GM23338 (cell line): Measurements from ENCODE around the gene GALNT14. TPM values are rescaled to one million over a fixed set of nuclear protein-coding genes. Genes with fewer than 3 reads are reported as not detected.
A peak's percentile ranks its signal among the peaks of the same experiment; 100 is the strongest.

Source experiments
- ATAC-seq: fragments of 200-7000 bp; cut with Tn5 transposase; 3 replicates; pipeline ENCODE4 v1.9.1; 2020
- DNase-seq: peaks from one replicate; pipeline ENCODE4 v3.0.0-alpha.2; 2015; ENCODE audit warnings: low spot score
- H2AFZ ChIP-seq: fragments of 200-600 bp; sonication (generic); 2 replicates; pipeline ENCODE4 v1.8.0; 2016; ENCODE audit warnings: antibody characterized with exemption, mild to moderate bottlenecking, moderate library complexity
- H3F3A ChIP-seq: fragments of 200-600 bp; sonication (generic); replicated peaks from 2 replicates; pipeline ENCODE4 v1.8.0; 2017; ENCODE audit warnings: antibody characterized with exemption, mixed run types, low read depth
- H3K27ac ChIP-seq: fragments of 200-600 bp; sonication (generic); 2 replicates; pipeline ENCODE4 v1.6.1; 2016; ENCODE audit warnings: low read depth
- H3K27me3 ChIP-seq: fragments of 200-600 bp; sonication (generic); 2 replicates; pipeline ENCODE4 v1.8.0; 2016; ENCODE audit warnings: mild to moderate bottlenecking, mixed run types, moderate library complexity; ENCODE audit not compliant: insufficient read depth
- H3K36me3 ChIP-seq: fragments of 200-600 bp; sonication (generic); 2 replicates; pipeline ENCODE4 v1.8.0; 2016; ENCODE audit warnings: mild to moderate bottlenecking; ENCODE audit not compliant: insufficient read depth
- H3K4me1 ChIP-seq: fragments of 200-600 bp; sonication (generic); 2 replicates; pipeline ENCODE4 v1.8.0; 2016; ENCODE audit warnings: mild to moderate bottlenecking, moderate library complexity; ENCODE audit not compliant: insufficient read depth
- H3K4me2 ChIP-seq: fragments of 200-600 bp; sonication (generic); 2 replicates; pipeline ENCODE4 v1.7.1; 2017; ENCODE audit warnings: mixed run types
- H3K4me3 ChIP-seq: fragments of 200-600 bp; sonication (generic); 2 replicates; pipeline ENCODE4 v1.6.1; 2016; ENCODE audit warnings: mixed run types
- H3K79me2 ChIP-seq: fragments of 200-600 bp; sonication (generic); replicated peaks from 2 replicates; pipeline ENCODE4 v1.8.0; 2017; ENCODE audit warnings: mild to moderate bottlenecking; ENCODE audit not compliant: insufficient read depth
- H3K9me2 ChIP-seq: fragments of 200-600 bp; sonication (generic); 2 replicates; pipeline ENCODE4 v1.8.0; 2017; ENCODE audit not compliant: insufficient read depth
- H4K20me1 ChIP-seq: fragments of 200-600 bp; sonication (generic); replicated peaks from 2 replicates; pipeline ENCODE4 v1.8.0; 2017; ENCODE audit warnings: mild to moderate bottlenecking; ENCODE audit not compliant: insufficient read depth
- H3K27ac Mint-ChIP-seq: 2 replicates; pipeline ENCODE4 v1.8.0; 2020; ENCODE audit warnings: inconsistent platforms, mild to moderate bottlenecking, moderate library complexity, mixed read lengths
- H3K27me3 Mint-ChIP-seq: 3 replicates; pipeline ENCODE4 v1.8.0; 2022; ENCODE audit warnings: low read depth, mild to moderate bottlenecking, moderate library complexity, mixed read lengths, inconsistent platforms; ENCODE audit not compliant: insufficient read depth, poor library complexity
- H3K36me3 Mint-ChIP-seq: 3 replicates; pipeline ENCODE4 v1.8.0; 2021; ENCODE audit warnings: low read depth, mild to moderate bottlenecking, inconsistent platforms, moderate library complexity, mixed read lengths
- H3K4me1 Mint-ChIP-seq: 3 replicates; pipeline ENCODE4 v1.8.0; 2020; ENCODE audit warnings: mild to moderate bottlenecking, inconsistent platforms, mixed read lengths
- H3K4me3 Mint-ChIP-seq: 3 replicates; pipeline ENCODE4 v1.8.0; 2021; ENCODE audit warnings: moderate library complexity, mild to moderate bottlenecking, inconsistent platforms, mixed read lengths
- H3K9me3 Mint-ChIP-seq: 3 replicates; pipeline ENCODE4 v1.8.0; 2020; ENCODE audit warnings: moderate library complexity, mild to moderate bottlenecking, inconsistent platforms, mixed read lengths
- CREB1 ChIP-seq: fragments of 250-450 bp; sonication (Bioruptor Pico); IDR thresholded peaks from 2 replicates; pipeline ENCODE4 v1.5.0; 2020; ENCODE audit warnings: low read depth, mild to moderate bottlenecking, moderate library complexity
- CTCF ChIP-seq, 2 experiments: fragments of 200-600 bp in 1 of 2; sonication (generic) in 1 of 2; conservative IDR thresholded peaks; 2 replicates each; pipeline versions ENCODE4 v1.5.1 to v1.6.1; 2016 to 2017; ENCODE audit warnings: antibody characterized with exemption in 2 of 2, low read depth in 2 of 2, mild to moderate bottlenecking in 2 of 2, moderate library complexity in 1 of 2
- ETS1 ChIP-seq: IDR thresholded peaks from 2 replicates; pipeline ENCODE4 v1.6.1; 2016; ENCODE audit warnings: antibody characterized with exemption
- EZH2phosphoT487 ChIP-seq: fragments of 200-600 bp; sonication (generic); IDR thresholded peaks from one replicate; pipeline ENCODE4 v1.8.1; 2018; ENCODE audit warnings: antibody characterized with exemption; ENCODE audit not compliant: unreplicated experiment
- JUNB ChIP-seq: IDR thresholded peaks from one replicate; pipeline ENCODE4 v1.6.1; 2016; ENCODE audit warnings: antibody characterized with exemption; ENCODE audit not compliant: unreplicated experiment
- POLR2AphosphoS5 ChIP-seq: IDR thresholded peaks from 2 replicates; pipeline ENCODE4 v1.6.1; 2016; ENCODE audit warnings: antibody characterized with exemption, low read depth
- ZNF331 ChIP-seq: fragments of 250-450 bp; sonication (Bioruptor Pico); IDR thresholded peaks from 2 replicates; pipeline ENCODE4 v1.5.0; 2020; ENCODE audit warnings: low read depth, mild to moderate bottlenecking, moderate library complexity
- ZNF462 ChIP-seq: fragments of 250-450 bp; sonication (Bioruptor Pico); IDR thresholded peaks from 2 replicates; pipeline ENCODE4 v1.5.0; 2020; ENCODE audit warnings: mild to moderate bottlenecking, moderate library complexity
- polyA plus RNA-seq: library from polyadenylated mRNA; unstranded; fragments of >200 nt; fragmentation: Nextera tagmentation; extraction: Ambion mirVana; gene quantifications from 2 replicates; pipeline ENCODE4 v1.2.1, GENCODE V29; 2016
- total RNA-seq: library from RNA; depleted of rRNA; stranded (reverse); fragments of >200 nt; shearing (Covaris generic); gene quantifications from 2 replicates; pipeline ENCODE4 v1.2.3, GENCODE V29; 2014

GALNT14 gene
- total and polyA plus RNA-seq, 2 experiments from 2014 or later: 5.4 to 7.7 TPM

- Mint-ChIP-seq H3K4me1 (peaks cover 3% of the 10 kb centered on the region; the same call in 2 of the 3 replicates), H3K27me3 (peaks cover 4% of the 10 kb centered on the region), H3K9me3 (no peaks in the 10 kb centered on the region; the same call in 1 of the 3 replicates), H3K4me3 (no peak overlapping the region), H3K27ac (no peak overlapping the region), H3K36me3 (no peaks in the 10 kb centered on the region)
- H3K27me3 ChIP-seq: no peaks in the 10 kb centered on the region
- H2AFZ ChIP-seq: no peak overlapping the region
- no peak overlapping the region for H3K4me3 ChIP-seq
- no peaks in the 10 kb centered on the region for H3K4me1 ChIP-seq
- H3F3A ChIP-seq: no peaks in the 10 kb centered on the region
- H3K36me3 ChIP-seq: no peaks in the 10 kb centered on the region
- DNase-seq: peak; percentile 18
- H3K27ac ChIP-seq: no peak overlapping the region
- no peaks in the 10 kb centered on the region for H3K79me2 ChIP-seq
- TF ChIP-seq EZH2phosphoT487 (no peak), CREB1 (no peak), CTCF (conservative IDR thresholded peaks at IDR 0.05; ENCODE audit: low read depth in 2 of 2) (peak in 1 of 2 experiments; percentile 52; a peak in 3 of 4 replicates)
- H3K4me2 ChIP-seq: no peak overlapping the region
- ATAC-seq: peak; percentile 58
- no peaks in the 10 kb centered on the region for H4K20me1 ChIP-seq
- peaks cover 3% of the 10 kb centered on the region; the same call in 1 of the 2 replicates for H3K9me2 ChIP-seq
Observed at GRCh38 chr2:31089645-31090044, 48.6 kb downstream of the GALNT14 start.

DNA sequence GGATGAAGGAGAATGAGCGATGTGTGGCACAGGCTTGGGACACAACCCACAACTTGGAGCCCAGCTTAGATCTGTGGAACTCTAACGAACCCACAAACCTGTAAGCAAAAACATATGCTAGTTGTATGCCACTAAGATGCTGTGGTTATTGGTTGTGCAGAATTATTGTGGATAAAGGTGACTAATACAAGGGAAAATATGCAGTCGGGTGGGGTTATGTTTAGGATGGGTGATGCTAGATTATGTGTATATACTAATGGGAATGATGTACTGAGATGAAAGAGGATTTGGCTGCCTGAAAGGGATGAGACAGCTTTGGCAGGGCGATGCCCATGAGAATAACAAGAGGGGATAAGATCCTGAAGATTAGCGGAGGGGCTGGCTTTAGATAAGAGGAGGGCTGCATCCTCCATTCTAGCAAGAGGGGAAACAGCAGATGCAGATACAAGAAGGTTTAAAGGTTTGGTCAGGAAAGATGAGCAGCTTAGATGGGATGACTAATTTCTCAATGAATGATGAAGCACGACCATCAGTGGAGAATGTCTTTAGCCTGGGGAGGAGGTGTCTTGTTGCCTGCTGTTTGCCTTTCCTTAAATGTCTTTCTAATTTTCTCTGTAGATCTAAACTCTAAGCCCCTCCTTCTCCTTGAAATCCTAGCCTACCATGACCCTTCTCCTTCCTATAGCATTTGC is 49.6 kb downstream of the GALNT14 start:
- Mint-ChIP-seq H3K9me3 (no peaks in the 10 kb centered on the region; the same call in 1 of the 3 replicates), H3K4me3 (no peak overlapping the region), H3K27ac (no peak overlapping the region), H3K4me1 (peaks cover 3% of the 10 kb centered on the region; the same call in 2 of the 3 replicates), H3K27me3 (peaks cover 4% of the 10 kb centered on the region), H3K36me3 (no peaks in the 10 kb centered on the region)
- Histone ChIP-seq H2AFZ (no peak overlapping the region), H3F3A (no peaks in the 10 kb centered on the region), H3K27me3 (no peaks in the 10 kb centered on the region), H3K36me3 (no peaks in the 10 kb centered on the region), H3K79me2 (no peaks in the 10 kb centered on the region), H3K4me2 (no peak overlapping the region), H4K20me1 (no peaks in the 10 kb centered on the region), H3K4me3 (no peak overlapping the region), H3K9me2 (peaks cover 3% of the 10 kb centered on the region; the same call in 1 of the 2 replicates), H3K27ac (no peak overlapping the region), H3K4me1 (no peaks in the 10 kb centered on the region)
- DNase-seq (no peak), ATAC-seq (no peak)
- TF ChIP-seq ETS1 (no peak), ZNF331 (CRISPR knock-in tag) (no peak), POLR2AphosphoS5 (no peak), ZNF462 (CRISPR knock-in tag) (no peak), CTCF (conservative IDR thresholded peaks at IDR 0.05; ENCODE audit: low read depth in 2 of 2) (no peak), JUNB (no peak), EZH2phosphoT487 (no peak)
